ENCODE results near the gene METTL17. TPM values are rescaled to one million over a fixed set of nuclear protein-coding genes. Genes with fewer than 3 reads are reported as not detected.

Gene METTL17
- total RNA-seq, 1 experiment from 2014 or later = 76.7 TPM

DNA sequence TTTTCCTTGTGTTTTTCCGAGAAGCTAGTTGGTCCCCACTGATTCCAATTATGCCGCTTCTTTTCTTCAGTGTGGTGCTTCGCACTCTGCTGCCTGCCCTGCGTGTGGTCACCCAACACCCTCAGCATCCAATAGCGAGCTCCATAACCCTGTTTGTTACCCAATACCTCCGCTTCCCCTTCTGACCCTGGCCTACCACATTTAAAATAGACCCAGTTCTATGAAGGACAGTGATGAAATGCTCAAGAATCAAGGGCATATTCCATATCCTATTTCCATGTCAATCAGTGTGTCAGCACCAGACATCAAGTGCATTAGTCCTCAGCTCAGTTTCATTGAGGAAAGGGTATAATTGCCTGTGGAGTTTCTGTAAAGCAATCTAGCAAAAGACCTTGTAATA, 25.5 kb downstream of the METTL17 start:
- no peak overlapping the region for H3K4me3 Mint-ChIP-seq (ENCODE audit: low read depth, unreplicated experiment)
- DNase-seq = no peak
- no peaks in the 10 kb centered on the region for H3K36me3 Mint-ChIP-seq (ENCODE audit: insufficient read depth, unreplicated experiment)
- H3K4me1 Mint-ChIP-seq (ENCODE audit: low read depth, unreplicated experiment) = no peaks in the 10 kb centered on the region
- CTCF ChIA-PET = interaction anchor here (0.7 to 2.8 kb wide), 26 partner anchors 9 to 158 kb away, joined by 3 to 93 read pairs (median 7); partner anchors contain the start of genes ARHGEF40, RNASE13, RNASE7 and SLC39A2
- TF ChIP-seq, protein P1, sequence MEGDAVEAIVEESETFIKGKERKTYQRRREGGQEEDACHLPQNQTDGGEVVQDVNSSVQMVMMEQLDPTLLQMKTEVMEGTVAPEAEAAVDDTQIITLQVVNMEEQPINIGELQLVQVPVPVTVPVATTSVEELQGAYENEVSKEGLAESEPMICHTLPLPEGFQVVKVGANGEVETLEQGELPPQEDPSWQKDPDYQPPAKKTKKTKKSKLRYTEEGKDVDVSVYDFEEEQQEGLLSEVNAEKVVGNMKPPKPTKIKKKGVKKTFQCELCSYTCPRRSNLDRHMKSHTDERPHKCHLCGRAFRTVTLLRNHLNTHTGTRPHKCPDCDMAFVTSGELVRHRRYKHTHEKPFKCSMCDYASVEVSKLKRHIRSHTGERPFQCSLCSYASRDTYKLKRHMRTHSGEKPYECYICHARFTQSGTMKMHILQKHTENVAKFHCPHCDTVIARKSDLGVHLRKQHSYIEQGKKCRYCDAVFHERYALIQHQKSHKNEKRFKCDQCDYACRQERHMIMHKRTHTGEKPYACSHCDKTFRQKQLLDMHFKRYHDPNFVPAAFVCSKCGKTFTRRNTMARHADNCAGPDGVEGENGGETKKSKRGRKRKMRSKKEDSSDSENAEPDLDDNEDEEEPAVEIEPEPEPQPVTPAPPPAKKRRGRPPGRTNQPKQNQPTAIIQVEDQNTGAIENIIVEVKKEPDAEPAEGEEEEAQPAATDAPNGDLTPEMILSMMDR (IDR thresholded peaks at IDR 0.05; ENCODE audit: unreplicated experiment) = no peak
- no TSS peak for BruUV-seq (replicated peaks)
- peaks cover 38% of the 10 kb centered on the region for H3K27me3 Mint-ChIP-seq (ENCODE audit: unreplicated experiment)
- intact Hi-C loops (cut with micrococcal nuclease; ENCODE audit: unreplicated experiment) = loop anchor here (2.0 kb wide), 1 partner anchor 81 kb away; no protein-coding TSS in a partner anchor
- H3K27ac Mint-ChIP-seq (ENCODE audit: unreplicated experiment) = no peak overlapping the region
- H3K9me3 Mint-ChIP-seq (ENCODE audit: low read depth, unreplicated experiment) = no peaks in the 10 kb centered on the region

DNA sequence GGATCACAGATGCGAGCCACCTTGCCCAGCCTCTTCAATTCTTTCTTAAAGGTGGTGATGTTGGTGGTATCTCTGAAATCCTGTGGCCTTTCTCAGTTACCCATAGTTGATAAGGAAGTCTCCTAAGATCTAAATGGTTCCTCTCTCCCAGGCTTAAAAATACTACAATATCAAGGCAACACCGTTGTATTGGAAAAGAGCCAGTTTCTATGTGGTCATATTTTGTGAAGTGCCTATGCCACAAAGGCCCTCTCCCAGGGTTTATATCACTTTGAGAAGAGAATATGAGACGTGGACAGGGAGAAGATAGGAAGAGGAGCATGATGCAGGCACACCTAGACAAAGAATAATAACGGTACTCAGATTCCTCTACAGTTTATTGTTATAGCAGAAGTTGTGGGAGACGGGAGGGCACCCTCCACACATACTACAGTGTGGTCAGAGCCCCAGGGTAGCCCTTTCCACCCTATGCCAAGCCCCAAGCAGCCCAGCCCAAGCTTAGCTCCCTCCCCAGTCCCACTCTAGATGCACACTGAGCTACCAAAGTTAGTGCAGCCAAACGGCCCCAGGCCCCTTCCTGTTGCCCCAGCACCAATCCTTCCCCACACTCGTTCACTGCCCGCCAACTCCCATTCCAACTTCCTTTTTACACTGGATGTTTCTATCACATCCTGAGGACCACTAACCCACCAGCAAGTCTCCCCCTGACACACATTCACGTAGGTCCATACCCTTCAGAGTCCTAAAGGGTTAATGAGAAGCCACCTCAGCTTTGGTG, 26.8 kb downstream of the METTL17 start:
- Mint-ChIP-seq H3K4me3 (ENCODE audit: low read depth, unreplicated experiment) (no peak overlapping the region), H3K27me3 (ENCODE audit: unreplicated experiment) (peaks cover 30% of the 10 kb centered on the region), H3K27ac (ENCODE audit: unreplicated experiment) (no peak overlapping the region), H3K9me3 (ENCODE audit: low read depth, unreplicated experiment) (no peaks in the 10 kb centered on the region), H3K4me1 (ENCODE audit: low read depth, unreplicated experiment) (peaks cover 8% of the 10 kb centered on the region), H3K36me3 (ENCODE audit: insufficient read depth, unreplicated experiment) (no peaks in the 10 kb centered on the region)
- BruUV-seq (replicated peaks) = no TSS peak
- CTCF ChIA-PET = interaction anchor here (0.9 to 2.8 kb wide), 6 partner anchors 25 to 75 kb away, joined by 3 to 93 read pairs (median 9); partner anchors contain the start of genes ARHGEF40 and RNASE7
- intact Hi-C loops (cut with micrococcal nuclease; ENCODE audit: unreplicated experiment) = no loop called here
- TF ChIP-seq, protein P1 (IDR thresholded peaks at IDR 0.05; ENCODE audit: unreplicated experiment) = no peak
- DNase-seq = no peak

DNA sequence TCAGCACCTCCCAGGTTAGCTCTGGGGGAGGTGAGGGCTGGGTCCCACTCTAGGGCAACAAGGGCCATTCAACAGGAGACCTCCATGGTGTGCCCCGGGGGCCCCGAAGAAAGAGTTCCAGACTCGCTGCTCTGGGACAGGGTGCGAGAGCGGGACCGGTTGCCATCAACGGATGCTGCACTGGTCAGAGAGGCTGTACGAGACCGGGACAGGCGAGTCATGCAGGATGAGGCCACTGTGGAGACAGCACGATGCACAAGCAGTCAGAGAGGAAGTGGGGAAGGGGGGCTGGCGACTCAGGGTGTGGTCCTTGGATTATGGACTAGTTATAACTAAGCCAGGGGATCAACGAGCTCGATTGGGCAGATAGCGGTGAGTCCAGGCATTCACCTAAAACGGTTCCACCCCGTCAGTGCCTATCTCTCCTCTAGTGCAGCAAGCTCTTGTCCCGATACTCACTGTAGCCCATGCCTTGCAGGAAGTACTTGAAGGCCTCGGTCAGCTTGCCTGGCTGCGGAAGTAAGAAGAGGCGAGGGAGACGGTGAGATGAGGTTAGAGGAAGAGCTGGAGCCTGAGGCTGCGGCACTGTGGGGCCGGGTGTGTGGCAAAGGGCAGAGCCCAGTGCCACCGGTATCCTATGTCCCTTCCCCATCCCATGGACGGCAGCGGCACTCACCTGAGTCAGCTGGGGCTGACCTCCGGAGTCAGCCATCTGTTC, 27.9 kb downstream of the METTL17 start:
- CTCF ChIA-PET = interaction anchor here (0.6 to 0.7 kb wide), 2 partner anchors 23 to 94 kb away, joined by 3 read pairs; no protein-coding TSS in a partner anchor
- DNase-seq = no peak

DNA sequence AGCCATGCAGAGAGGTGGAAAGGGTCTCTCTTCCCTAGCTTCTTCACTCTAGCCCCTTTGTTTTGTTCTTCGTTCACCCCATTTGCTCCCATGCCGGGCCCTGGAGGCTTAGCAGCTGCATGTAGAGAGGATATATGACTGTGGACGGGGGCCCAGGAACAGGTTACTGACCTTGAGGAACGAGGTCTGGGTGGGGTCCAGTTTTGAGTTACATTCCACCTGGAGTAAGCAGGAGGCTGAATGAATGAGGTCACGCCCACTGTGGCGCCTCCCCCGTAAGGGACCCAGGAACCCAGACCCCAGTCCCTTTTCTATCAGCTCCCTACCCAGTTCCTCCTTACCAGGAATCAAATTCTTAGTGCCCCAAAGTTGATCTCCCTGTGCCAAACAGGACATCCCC, 28.5 kb downstream of the METTL17 start:
- TF ChIP-seq, protein P1 (IDR thresholded peaks at IDR 0.05; ENCODE audit: unreplicated experiment) = no peak
- peaks cover 30% of the 10 kb centered on the region for H3K27me3 Mint-ChIP-seq (ENCODE audit: unreplicated experiment)
- CTCF ChIA-PET = interaction anchor here (0.6 to 0.7 kb wide), 2 partner anchors 22 to 93 kb away, joined by 3 read pairs; no protein-coding TSS in a partner anchor
- H3K4me3 Mint-ChIP-seq (ENCODE audit: low read depth, unreplicated experiment) = no peak overlapping the region
- no peaks in the 10 kb centered on the region for H3K9me3 Mint-ChIP-seq (ENCODE audit: low read depth, unreplicated experiment)
- intact Hi-C loops (cut with micrococcal nuclease; ENCODE audit: unreplicated experiment) = no loop called here
- peaks cover 8% of the 10 kb centered on the region for H3K4me1 Mint-ChIP-seq (ENCODE audit: low read depth, unreplicated experiment)
- DNase-seq = no peak
- no TSS peak for BruUV-seq (replicated peaks)
- H3K27ac Mint-ChIP-seq (ENCODE audit: unreplicated experiment) = no peak overlapping the region
- H3K36me3 Mint-ChIP-seq (ENCODE audit: insufficient read depth, unreplicated experiment) = no peaks in the 10 kb centered on the region

More for the DNA sequence above, 27.9 kb downstream of the METTL17 start:
- Mint-ChIP-seq H3K4me1 (ENCODE audit: low read depth, unreplicated experiment) (peaks cover 8% of the 10 kb centered on the region), H3K27me3 (ENCODE audit: unreplicated experiment) (peaks cover 30% of the 10 kb centered on the region), H3K36me3 (ENCODE audit: insufficient read depth, unreplicated experiment) (no peaks in the 10 kb centered on the region), H3K4me3 (ENCODE audit: low read depth, unreplicated experiment) (no peak overlapping the region), H3K27ac (ENCODE audit: unreplicated experiment) (no peak overlapping the region), H3K9me3 (ENCODE audit: low read depth, unreplicated experiment) (no peaks in the 10 kb centered on the region)
- TF ChIP-seq, protein P1 (IDR thresholded peaks at IDR 0.05; ENCODE audit: unreplicated experiment) = no peak
- no TSS peak for BruUV-seq (replicated peaks)
- intact Hi-C loops (cut with micrococcal nuclease; ENCODE audit: unreplicated experiment) = no loop called here

Measured in Calu3 (cell line).